HEK293T (cell line): Measurements from ENCODE around the gene DCAF17.

Experiments used
- CTCF ChIA-PET: fragments of 350-600 bp; formaldehyde crosslinking; extraction: SDS; loops from one replicate; lab custom pipeline; 2021; ENCODE audit warnings: antibody characterized with exemption, inconsistent platforms; lab: Yijun Ruan, JAX
- POLR2A ChIA-PET: fragments of 350-600 bp; formaldehyde crosslinking; extraction: SDS; loops from one replicate; lab custom pipeline; 2020; ENCODE audit warnings: antibody characterized with exemption, inconsistent platforms; lab: Yijun Ruan, JAX
- DNase-seq: peaks from one replicate; pipeline ENCODE4 v3.0.0; 2012; ENCODE audit warnings: mixed read lengths; ENCODE audit errors: extremely low spot score
- ARNT ChIP-seq: fragments of 450-650 bp; IDR thresholded peaks from 2 replicates; pipeline ENCODE4 v1.6.1; 2017; ENCODE audit warnings: mild to moderate bottlenecking
- BHLHE40 ChIP-seq: fragments of 450-650 bp; IDR thresholded peaks from 2 replicates; pipeline ENCODE4 v1.6.1; 2016; ENCODE audit warnings: mild to moderate bottlenecking, moderate library complexity, borderline replicate concordance
- CTBP1 ChIP-seq: fragments of 450-650 bp; IDR thresholded peaks from 2 replicates; pipeline ENCODE4 v1.6.1; 2016; ENCODE audit warnings: borderline replicate concordance
- ELF4 ChIP-seq: fragments of 450-650 bp; IDR thresholded peaks from 2 replicates; pipeline ENCODE4 v1.6.1; 2017; ENCODE audit warnings: antibody characterized with exemption
- FOXA1 ChIP-seq: fragments of 450-650 bp; IDR thresholded peaks from 2 replicates; pipeline ENCODE4 v1.6.1; 2016; ENCODE audit warnings: mild to moderate bottlenecking
- FOXK2 ChIP-seq: fragments of 450-650 bp; IDR thresholded peaks from 2 replicates; pipeline ENCODE4 v1.6.1; 2016; ENCODE audit warnings: mild to moderate bottlenecking
- FOXM1 ChIP-seq: fragments of 450-650 bp; IDR thresholded peaks from 2 replicates; pipeline ENCODE4 v1.6.1; 2017; ENCODE audit warnings: mild to moderate bottlenecking, borderline replicate concordance
- HDGF ChIP-seq: fragments of 450-650 bp; IDR thresholded peaks from 2 replicates; pipeline ENCODE4 v1.6.1; 2017; ENCODE audit warnings: antibody characterized with exemption, borderline replicate concordance
- L3MBTL2 ChIP-seq: fragments of 450-650 bp; conservative IDR thresholded peaks from 2 replicates; pipeline ENCODE4 v1.6.1; 2016; ENCODE audit warnings: mild to moderate bottlenecking
- LEF1 ChIP-seq: fragments of 450-650 bp; IDR thresholded peaks from 2 replicates; pipeline ENCODE4 v1.6.1; 2017; ENCODE audit warnings: mild to moderate bottlenecking, borderline replicate concordance
- NFRKB ChIP-seq: fragments of 450-650 bp; IDR thresholded peaks from 2 replicates; pipeline ENCODE4 v1.6.1; 2016; ENCODE audit warnings: mild to moderate bottlenecking, moderate library complexity
- SP1 ChIP-seq: fragments of 450-650 bp; IDR thresholded peaks from 2 replicates; pipeline ENCODE4 v1.6.1; 2017
- SUZ12 ChIP-seq: fragments of 450-650 bp; IDR thresholded peaks from 2 replicates; pipeline ENCODE4 v1.6.1; 2016; ENCODE audit warnings: mild to moderate bottlenecking
- TARDBP ChIP-seq: fragments of 450-650 bp; IDR thresholded peaks from 2 replicates; pipeline ENCODE4 v1.6.1; 2016
- ZNF384 ChIP-seq: fragments of 450-650 bp; IDR thresholded peaks from 2 replicates; pipeline ENCODE4 v1.6.1; 2016
- TF ChIP-seq, protein P1 (sequence below): fragments of 450-650 bp; IDR thresholded peaks from 2 replicates; pipeline ENCODE4 v1.6.1; 2016

The DCAF17 gene

DNA sequence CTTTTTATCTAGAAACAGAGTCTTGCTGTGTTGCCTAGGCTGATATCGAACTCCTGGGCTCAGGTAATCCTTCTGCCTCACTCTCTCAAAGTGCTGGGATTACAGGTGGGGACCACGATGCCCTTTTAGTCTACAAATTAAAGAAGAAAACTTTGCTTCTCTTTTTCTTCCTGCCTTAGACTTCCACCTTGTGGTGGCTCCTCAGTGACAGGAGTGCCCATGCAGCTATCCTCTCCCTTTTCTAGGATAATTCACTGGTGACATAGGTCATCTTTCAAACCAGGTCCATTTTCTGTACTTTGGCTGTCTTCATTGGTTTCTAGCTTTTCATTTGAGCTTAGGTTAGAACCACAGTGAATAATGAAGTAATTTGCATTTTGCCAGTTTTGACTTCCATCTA is 13.6 kb downstream of the DCAF17 start:
- TF ChIP-seq BHLHE40 (no peak), NFRKB (no peak), TARDBP (no peak), CTBP1 (no peak), SP1 (no peak), SUZ12 (no peak), ELF4 (no peak)
- TF ChIP-seq, protein P1, sequence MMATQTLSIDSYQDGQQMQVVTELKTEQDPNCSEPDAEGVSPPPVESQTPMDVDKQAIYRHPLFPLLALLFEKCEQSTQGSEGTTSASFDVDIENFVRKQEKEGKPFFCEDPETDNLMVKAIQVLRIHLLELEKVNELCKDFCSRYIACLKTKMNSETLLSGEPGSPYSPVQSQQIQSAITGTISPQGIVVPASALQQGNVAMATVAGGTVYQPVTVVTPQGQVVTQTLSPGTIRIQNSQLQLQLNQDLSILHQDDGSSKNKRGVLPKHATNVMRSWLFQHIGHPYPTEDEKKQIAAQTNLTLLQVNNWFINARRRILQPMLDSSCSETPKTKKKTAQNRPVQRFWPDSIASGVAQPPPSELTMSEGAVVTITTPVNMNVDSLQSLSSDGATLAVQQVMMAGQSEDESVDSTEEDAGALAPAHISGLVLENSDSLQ = no peak
- ChIA-PET CTCF (no interaction called here), POLR2A (no interaction called here)
- DNase-seq = no peak

DNA sequence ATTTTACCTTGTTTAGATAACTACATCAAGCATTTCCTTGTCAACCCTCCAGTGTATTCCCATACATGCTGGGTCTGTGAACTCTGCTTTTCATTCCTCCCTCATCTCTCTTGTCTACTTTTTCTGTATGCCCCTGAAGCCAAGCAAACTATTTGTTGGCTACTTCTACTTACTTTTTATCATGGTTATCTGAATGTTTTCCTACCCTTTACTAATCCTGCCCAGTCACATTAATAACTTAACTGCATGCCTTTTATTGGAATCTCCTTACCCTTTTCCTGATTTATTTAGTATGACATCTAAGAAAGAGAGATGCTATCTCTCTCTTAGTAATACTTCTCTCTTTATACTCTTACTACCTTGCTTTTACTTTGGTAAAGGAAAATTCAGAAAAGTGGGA is 17.0 kb downstream of the DCAF17 start:
- ChIA-PET CTCF (no interaction called here), POLR2A (no interaction called here)
- no peak for DNase-seq
- TF ChIP-seq FOXM1 (no peak), CTBP1 (no peak), LEF1 (no peak), ZNF384 (no peak)

DNA sequence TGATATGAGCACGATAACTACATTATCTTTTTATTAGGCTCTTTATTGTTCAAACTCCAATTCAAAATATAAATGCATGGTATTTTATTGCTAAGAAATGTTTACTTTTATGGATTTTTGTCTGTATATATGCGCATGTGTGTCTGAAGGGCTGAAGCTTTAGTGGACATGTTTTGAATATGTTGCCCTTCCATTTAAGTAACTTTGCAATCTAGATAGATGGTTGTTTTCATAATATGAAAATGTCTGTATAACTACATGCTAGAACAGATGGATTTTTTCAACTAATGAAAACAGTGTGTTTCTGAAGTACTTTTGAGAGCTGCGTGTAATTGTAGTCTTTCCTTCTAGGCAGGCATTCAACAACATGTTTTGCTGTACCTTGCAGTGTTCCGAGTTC is 18.7 kb downstream of the DCAF17 start:
- no peak for TF ChIP-seq FOXA1
- TF ChIP-seq NFRKB = no peak
- TF ChIP-seq ARNT = no peak
- no peak for TF ChIP-seq SUZ12
- TF ChIP-seq FOXM1 = no peak
- no peak for TF ChIP-seq TARDBP
- no peak for TF ChIP-seq L3MBTL2
- no peak for TF ChIP-seq FOXK2
- DNase-seq = no peak
- ChIA-PET POLR2A (no interaction called here), CTCF (no interaction called here)

DNA sequence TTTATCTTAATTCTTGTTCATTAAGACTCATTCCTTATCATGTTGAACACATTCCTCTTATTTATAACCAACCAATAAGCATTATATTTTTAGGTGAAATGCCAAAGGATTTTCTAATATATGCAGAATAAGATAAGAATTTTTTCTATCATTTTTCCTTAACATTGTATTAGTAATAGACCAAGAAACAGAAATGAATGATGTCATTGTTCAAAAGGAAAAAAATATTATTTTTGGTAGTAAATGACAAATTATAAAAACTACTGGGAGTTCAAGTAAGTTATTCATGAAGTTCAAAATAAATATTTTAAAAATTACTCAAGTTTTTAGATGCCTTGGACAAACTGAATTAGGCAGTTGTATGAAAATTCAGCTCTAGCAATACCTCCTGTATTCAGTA is 25.5 kb downstream of the DCAF17 start:
- no peak for TF ChIP-seq SP1
- no peak for TF ChIP-seq NFRKB
- TF ChIP-seq, protein P1 = no peak
- TF ChIP-seq FOXA1 = no peak
- no peak for TF ChIP-seq SUZ12
- no peak for TF ChIP-seq FOXM1
- no peak for TF ChIP-seq ELF4
- no peak for TF ChIP-seq LEF1
- no peak for DNase-seq
- ChIA-PET POLR2A (no interaction called here), CTCF (no interaction called here)

DNA sequence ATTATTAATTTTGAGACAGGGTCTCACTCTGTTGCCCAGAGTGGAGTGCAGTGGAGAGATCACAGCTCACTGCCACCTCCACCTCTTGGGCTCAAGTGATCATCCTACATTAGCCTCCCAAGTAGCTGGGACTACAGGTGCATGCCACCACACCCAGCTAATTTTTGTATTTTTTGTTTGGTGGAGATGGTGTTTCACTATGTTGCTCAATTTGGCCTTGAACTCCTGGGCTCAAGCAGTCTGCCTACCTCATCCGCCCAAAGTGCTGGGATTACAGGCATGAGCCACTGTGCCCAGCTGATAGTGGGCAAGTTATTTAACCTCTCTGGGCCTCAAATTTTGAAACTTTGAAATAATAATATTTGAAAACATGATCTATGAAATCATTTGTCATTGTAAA is 26.5 kb downstream of the DCAF17 start:
- ChIA-PET CTCF (no interaction called here), POLR2A (no interaction called here)
- DNase-seq = no peak
- TF ChIP-seq LEF1 (no peak), ZNF384 (no peak), CTBP1 (no peak), ARNT (no peak), ELF4 (no peak), NFRKB (no peak), SP1 (no peak), TARDBP (no peak), L3MBTL2 (no peak), FOXA1 (no peak), HDGF (no peak), FOXM1 (no peak), SUZ12 (no peak), FOXK2 (no peak), BHLHE40 (no peak)
- TF ChIP-seq, protein P1 = no peak

DNA sequence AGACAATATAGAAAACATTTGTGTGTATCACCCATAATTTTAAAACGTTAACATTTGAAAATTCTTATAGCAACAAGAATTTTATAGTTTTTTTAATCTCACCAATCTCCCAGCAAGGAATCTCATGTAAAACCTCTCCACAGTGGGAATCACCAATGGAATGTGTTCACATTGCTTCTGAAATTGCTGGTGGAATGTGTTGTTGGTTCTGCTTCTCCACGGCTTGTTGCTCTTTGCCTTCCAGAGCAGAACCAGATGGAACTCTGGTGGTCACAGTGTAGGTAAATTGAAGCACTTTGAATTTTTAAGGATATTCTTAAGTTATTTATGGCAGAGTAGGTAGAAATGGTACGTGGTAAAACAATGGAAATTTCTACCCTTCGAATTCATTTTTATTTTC is 35.1 kb downstream of the DCAF17 start:
- TF ChIP-seq LEF1 (no peak), FOXK2 (no peak), SP1 (no peak), FOXM1 (no peak), BHLHE40 (no peak), ZNF384 (no peak), ARNT (no peak), ELF4 (no peak), TARDBP (no peak), FOXA1 (no peak), HDGF (no peak), CTBP1 (no peak), SUZ12 (no peak), L3MBTL2 (no peak), NFRKB (no peak)
- TF ChIP-seq, protein P1 = no peak
- ChIA-PET CTCF (no interaction called here), POLR2A (no interaction called here)
- DNase-seq = no peak
